Hepatic stellate cell (primary cell): ENCODE data around the gene MRPL23.

Experiments used
- DNase-seq: peaks from one replicate; pipeline ENCODE4 v3.0.0; 2011; ENCODE audit warnings: low spot score

MRPL23 gene

DNA sequence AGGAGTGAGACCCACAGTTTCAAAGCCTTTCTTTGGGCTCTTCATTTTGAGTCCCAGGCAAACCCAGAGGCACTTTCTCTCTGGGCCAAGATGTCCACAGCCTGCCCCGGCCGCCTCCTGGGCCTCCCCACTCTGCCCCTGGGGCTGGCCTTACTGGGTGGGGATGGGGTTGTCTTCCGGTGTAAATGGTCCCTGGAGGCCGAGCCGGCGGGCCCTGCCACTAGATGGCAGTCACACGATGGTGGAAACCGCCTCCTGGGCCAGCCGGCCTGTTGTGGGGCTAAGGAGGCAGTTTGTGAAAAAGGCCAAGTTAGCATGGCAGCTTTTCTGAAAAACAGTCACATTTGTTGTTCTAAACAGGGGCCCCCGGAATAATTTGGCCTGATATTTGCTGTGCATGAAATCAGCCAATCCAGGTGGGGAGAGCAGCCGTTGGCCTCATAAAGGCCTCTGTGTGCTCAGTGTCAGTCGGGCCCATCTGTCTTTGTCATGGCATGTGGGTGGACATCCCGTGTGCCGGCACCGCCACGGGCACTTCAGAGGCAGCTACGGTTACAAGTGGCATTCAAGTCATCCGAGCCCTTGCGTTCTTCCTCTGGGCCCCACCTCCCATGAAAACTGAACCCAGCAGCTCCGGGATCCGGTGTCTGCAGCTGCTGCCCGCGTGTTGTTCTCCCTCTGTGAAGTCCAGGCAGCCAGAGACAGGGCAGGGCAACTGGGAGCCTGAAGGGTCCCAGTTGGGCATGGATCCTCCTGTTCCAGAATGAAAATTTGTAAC, 6.5 kb downstream of the MRPL23 start:
- no peak for DNase-seq

DNA sequence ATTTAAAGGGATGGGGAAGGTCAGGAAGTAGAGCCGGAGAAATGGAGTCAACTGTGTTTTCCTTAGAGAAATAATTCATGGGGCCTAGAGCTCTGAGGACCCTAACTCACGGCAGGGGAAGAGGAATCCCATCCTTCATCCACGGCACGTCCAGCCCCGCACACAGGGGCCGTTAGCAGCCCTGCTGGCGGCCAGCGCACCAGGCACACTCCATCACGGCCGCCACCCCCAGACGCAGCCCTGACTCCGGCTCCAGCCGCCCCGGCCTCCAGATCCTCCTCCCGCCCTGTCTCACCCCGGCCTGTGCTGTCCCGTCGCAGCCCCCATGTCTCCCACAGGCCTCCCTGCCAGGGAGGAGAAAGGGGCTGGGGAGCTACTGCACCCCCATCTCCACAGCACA, 11.2 kb downstream of the MRPL23 start:
- DNase-seq, result no peak

DNA sequence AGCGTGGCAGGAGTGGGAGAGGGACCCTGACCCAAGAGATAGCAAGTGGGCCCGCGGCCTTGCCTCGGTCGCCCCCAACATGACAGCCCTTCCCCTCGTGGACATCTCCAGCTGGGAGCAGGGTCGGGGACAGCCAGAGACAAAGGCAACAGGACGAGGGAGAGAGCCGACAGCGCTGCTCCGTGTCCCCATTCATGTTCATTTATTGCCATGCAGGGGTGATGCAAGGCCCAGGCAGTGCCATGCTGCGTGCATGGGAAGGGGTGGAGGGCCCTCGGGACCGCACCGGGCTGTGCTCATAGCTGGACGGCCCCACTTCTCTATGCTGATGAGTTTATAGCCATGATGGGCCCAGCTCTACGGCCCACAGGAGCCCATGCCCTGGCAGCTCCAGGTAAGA, 12.7 kb downstream of the MRPL23 start:
- no peak for DNase-seq

DNA sequence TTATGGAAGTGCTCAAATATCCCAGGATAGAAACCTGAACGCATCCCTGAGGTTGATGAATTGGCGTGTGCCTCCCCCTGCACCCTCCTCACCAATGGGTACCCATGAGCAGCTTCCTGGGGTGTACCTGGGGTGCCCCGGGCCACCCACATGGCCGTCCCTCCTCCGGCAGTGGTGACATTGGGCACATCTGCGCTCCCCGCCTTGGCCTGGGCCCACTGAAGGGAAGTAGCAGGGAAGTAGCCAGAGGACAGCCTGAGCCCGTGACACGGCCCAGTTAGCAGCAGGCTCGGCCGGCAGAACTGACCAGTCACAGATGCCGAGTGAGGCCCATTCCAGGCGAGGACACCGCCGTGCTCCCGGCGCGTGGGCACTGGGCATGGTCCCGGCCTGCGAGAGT, 16.7 kb downstream of the MRPL23 start:
- no peak for DNase-seq

DNA sequence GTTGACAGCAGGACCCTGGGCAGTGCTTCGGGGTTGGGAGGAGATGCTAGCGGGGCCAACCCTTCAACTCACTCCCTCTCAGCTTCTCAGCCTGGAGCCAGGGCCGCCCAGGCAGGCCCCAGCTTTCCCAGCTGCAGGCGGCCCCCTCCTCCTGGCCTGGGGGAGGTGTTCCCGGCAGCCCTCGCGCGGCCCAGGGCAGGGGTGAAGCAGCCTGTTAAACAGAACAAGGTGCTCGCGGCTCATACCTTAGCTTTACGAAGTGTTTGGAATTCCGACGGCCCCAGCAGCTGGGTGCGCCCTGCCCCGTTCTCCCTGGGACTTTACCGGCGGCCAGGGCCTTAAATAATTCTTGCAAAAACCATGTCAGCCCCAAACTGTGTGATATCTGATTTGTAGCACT, 17.2 kb downstream of the MRPL23 start:
- DNase-seq, result no peak

DNA sequence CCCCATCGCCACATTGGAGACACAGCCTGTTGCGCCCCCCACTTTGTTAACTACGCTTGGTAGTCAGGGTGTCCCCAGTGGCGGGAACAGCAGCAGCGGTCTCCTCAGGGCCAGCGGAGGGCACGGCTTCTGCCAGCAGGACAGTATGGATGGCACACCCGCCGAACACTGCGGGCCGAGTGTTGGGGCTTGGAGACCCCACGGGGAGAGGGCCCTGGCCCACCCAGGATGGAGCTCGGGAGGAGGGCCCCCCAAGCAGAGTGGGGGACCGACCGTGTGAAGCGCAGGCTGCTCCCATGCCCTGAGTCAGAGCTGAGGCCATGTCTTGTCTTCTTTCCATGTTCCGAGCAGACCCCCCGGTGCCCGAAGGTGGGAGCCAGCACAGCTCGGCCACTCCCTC, 17.8 kb downstream of the MRPL23 start:
- DNase-seq, result no peak

DNA sequence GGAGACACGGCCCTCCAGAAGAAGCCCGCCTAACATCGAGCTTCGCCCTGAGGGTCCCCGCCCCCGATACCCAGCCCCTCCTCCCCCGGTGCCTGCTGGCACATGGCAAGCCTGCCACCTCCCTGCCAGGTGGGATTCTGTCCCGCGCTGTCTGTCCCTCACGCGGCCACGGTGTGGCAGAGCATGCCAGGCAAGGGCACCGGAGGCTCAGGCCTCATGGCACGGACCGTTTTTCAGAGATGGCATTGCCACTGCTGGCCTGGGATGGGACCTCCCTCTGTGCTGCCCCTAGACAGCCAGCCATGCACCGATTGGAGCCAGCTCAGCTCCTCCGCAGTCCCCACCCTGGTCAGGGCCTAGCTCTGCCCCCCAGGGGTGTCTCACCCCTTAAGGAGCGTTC, 19.4 kb downstream of the MRPL23 start:
- DNase-seq, result no peak

DNA sequence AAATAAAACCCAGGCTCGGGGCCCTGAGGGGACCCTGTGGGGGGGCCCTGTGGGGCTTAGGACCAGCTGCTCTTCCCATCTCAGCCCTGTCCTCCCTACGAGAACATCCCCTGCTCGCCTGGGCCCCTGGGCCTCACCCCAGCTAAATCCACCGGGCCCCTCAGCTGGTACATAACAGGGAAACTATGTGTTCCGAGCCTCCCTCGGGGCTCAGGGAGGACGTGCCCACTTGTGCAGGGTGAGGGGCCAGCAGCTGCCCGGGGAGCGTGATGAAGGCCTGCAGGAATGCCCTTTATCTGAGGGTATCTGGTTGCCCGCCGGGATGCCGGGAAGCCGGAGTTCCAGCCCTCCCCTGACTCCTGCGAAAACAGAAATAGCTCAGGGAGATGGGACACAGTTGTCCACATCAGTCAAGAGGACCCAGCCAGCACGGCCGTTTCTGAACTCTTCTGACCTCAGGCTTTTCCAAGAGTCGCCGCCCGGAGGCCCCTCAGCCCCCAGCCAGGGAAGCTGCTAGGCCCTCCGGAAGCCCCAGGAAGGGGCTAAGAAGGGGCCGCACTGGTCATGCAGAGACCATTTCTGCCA, 20.6 kb downstream of the MRPL23 start:
- no peak for DNase-seq

DNA sequence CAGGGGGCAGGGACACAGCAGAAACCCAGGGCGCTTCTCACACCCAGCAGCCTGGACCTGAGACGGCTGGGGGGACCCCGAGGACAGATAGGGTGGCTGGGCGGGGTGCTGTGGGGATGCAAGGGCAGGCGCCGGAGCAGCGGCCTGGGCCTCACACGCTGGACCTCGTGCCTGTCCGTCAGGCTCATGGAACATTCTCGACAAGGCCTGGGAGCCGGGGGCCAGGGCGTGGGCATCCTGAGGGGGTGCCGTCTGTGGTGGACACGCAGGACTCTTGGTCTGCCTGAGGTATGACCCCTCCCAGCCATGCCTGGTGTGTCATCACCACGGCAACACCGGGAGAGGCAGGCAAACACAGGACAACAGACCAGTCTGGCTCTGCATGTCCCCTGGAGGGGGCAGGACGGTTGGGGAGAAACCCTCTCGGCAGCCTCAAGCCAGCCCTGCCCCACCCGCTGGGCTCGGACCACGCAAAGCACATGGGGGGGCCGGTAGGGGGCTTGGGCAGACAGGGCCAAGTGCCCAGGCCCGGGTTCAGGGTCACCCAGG, 21.4 kb downstream of the MRPL23 start:
- DNase-seq, result no peak

DNA sequence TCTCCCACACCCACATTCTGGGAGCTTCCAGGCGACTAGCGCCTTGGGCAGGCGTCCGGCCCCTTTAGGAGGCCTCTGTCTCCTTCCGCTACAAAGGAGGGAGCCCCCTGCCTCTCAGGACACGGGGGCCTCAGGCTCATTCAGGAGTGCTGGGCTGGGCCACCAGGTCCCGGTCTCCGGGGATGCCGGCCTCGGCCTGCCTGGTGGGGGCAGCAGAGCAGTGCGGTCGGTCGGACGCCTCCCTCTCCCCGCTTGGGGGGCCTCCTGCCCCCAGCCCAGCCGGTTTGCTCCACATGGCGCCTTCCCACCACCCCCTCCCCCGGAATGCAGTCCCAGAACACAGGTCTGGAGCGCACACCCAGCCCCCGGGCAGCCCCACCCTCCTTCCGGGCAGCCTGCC, 21.9 kb downstream of the MRPL23 start:
- DNase-seq, result no peak

DNA sequence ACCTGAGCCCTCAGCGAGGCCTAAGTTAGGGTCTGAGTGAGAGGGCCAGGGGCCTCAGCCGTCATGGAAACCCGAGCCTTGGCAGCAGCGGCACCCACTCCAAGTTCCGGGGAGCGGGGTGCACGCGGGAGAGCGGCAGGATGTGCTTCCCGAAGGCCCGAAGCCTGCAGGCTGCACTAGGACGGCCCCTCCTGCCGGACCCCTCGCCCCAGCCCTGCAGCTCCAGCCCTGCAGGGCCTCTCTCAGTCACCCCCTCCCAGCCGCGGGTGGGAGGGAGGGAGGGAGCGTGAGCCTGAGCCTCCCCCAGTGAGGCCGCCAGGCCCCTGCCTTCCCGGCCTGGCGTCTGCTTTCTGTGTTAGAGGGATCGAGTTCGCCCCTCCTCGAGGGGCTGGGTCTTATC, 22.6 kb downstream of the MRPL23 start:
- no peak for DNase-seq

DNA sequence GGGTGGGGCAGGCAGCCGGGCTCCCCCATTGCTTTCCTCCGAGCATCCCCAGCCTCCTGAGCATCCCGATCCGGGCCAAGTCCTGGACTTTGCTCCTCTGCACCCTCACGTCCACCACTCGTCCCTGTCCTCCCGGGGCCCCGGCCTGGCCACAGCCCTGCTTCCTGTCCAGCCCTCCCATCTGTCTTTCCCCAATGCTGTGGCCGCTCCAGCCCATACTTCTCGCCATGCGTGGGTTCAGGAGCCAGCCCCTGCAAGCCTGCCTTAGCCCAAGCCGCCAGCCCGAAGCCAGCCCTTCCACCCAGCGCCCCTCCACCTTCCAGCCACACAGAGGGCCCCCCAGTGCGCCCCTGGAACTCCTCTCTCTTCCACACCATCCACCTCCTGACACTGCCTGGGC, 23.8 kb downstream of the MRPL23 start:
- no peak for DNase-seq

DNA sequence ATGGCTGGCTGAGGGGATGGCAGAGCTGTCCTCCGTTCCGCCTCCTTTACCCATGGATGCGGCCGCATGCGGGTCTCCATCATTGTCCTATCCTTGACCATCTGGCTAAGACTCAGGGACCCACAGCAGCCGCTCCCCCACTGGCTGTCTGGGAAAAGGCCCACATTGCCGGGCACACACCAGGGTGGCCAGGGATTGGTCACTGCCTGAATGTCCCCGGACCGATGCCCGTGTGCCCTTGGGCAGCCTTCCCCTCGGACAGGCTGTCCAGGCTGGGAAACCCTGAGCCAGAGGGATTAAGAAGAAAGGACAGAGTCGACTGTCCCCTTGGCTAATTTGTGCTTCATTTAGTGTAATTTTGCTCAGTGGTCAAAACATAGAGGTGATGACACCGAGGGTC, 28.1 kb downstream of the MRPL23 start:
- no peak for DNase-seq

DNA sequence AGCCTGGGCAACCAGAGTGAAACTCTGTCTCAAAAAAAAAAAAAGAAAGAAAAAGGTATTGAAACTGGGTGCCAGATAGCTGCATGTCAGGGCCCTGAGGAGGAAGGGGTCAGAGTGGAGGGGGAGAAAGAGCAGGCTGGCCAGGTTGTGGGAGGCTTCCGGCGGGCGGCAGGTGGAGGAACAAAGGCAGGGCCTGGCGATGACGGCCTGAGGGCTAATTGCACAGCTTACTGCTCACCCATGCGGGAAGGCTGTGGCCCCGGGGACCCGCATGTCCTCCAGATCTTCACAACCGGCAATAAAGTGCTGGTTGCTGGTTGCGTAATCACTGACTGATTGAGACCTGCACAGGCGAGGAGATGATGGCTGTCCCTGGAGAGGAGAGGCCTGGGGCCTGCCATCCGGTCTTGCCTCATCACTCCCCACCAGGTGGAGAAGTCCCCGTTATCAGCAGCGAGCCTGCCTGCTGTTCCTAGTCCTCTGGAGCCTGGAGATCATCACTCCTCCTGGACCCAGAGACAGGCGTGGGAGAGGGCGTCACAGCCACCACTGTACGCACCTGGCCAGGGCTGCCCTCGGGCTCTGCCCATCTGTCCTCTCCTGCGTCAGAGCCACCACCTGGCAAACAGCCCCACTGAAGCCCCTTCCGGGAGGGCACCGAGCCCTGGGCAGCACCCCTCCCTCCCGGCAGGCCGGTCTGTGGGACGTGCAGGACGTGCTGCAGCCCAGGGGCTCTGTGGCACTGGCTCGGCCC, 31.8 kb downstream of the MRPL23 start:
- DNase-seq, result no peak

DNA sequence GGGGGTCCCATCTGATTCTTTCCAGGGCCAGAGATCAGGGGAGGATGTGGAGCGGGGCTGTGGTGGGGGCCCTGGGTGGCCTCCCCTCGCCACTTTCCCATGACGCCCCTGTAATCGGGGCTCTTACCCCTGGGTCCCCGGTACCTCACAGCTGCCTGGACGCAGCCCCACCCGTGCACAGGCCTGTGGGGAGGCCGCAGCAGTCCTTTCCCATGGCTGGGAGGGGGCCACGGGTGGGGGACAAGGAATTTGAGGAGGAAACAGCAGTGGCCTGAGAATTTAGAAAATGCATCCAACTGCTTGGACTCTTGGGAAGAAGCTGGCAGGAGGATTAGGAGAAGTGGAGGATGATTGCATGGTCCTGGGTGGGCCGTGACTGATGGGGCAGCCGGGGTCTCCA, 32.5 kb downstream of the MRPL23 start:
- no peak for DNase-seq

DNA sequence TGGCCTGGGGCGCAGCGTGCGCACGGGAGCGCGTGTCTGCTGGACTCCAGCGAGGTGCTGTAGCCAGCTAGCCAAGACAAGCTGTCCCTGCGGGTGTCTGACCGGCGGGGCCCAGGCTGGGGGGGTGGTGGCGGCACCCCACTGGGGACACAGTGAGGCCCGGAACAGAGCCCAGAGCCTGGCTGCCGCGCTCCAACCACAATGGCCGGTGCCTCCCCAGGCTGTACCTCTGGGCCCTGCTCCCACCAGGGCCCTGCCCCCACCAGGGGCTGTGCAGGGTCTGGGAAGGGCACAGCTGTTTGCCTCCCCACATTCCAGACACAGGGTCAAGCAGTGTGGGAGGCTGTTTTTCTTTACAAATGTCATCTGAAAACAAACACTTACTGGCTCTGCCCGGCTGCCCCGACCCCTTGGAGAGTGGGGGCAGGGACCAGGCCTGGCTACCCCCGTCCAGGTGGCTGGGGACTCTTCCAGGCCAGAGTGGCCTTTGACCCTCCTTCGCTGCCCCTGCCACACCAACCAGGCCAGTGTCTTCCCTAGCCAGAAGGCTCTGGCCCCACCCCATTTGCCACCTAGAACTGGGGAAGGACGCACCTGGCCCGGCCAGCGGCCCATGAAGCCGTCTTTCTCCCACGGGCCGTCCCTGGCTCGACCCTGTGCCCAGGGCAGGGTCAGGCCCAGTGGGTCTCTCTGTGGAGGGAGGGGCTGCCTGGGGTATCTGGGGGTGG, 35.9 kb downstream of the MRPL23 start:
- DNase-seq, result no peak

DNA sequence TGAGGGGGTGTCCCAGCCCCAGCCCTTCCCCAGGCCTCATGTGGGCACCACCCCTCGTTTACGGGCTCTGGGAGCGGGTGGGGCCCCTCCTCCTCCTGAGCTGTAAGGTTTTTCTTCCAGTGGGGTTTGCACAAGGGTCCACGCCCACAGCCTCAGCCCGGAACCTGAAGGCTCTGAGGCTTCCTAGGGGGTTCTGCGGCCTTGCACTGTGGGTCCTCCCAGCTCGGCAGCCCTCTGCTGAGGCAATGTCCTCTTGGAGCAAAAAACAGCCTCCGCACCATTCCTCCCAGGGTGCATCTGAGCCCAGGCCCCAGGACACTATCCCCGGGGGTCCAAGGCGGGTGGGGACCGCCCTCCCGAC, 36.4 kb downstream of the MRPL23 start:
- DNase-seq, result no peak

DNA sequence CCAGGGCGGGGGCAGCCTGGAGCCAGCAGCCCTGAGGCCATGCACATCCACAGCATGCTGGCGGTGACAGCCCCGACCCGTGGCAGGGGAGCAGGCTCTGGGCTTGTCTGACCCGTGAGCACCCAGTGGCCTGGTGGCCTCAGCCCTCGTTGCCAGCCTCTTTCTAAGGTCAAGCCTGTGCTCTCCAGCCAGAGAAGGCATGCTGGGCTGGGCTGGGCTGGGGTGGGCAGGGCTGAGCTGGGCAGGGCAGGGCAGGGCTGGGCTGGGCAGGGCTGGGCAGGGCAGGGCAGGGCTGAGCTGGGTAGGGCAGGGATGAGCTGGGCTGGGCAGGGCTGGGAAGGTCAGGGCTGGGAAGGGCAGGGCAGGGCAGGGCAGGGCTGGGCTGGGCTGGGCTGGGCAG, 39.9 kb downstream of the MRPL23 start:
- DNase-seq, result no peak

DNA sequence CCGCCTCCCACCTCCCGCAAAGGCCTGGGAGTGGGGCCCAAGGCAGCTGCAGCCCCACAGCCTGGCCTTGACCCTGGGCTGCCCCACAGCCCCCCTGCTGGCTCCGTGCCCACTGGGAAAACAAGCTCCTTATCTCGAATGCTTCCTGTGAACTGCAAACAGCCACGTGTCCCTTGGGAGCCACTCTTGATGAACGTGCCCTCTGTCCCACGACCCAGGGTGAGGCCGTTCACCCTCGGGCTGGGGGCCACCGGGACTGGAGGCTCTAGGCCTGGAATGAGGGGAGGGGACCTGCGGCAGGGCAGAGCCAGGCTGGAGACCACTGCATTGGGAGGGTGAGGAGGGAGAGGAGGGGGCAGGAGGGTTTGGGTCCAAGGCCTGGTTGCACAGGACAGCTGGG, 41.0 kb downstream of the MRPL23 start:
- DNase-seq, result no peak

DNA sequence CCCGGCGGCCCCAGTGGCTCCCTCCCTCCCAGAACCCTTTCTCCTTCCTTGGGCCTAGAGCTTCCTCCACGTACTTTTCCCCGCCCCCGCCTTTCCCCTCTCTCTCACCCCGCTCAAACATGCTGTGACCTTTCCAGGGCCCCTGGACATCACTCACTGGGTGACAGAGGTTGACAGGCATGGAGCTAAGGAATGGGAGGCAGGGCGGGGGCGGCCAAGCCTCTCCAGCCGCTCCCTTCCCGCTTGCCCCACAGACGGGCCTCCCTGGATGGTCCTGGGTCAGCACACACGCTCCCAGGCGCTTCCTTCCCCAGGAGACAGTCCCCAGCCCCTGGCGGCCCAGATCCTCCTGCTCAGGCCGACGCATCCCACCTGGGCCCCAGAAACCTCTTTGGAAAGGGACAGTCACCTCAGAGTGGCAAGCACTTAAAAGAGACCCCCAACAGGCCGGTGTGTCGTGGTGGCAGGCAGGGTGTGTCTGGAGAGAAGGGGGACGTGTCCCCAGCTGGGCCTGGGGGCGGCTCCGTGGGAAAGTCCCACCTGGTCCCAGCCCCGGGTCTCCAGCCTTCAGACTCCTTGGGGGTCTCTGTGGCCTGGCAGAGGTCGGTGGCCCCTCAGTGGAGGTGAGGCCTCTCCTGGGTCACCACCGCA, 41.7 kb downstream of the MRPL23 start:
- no peak for DNase-seq

DNA sequence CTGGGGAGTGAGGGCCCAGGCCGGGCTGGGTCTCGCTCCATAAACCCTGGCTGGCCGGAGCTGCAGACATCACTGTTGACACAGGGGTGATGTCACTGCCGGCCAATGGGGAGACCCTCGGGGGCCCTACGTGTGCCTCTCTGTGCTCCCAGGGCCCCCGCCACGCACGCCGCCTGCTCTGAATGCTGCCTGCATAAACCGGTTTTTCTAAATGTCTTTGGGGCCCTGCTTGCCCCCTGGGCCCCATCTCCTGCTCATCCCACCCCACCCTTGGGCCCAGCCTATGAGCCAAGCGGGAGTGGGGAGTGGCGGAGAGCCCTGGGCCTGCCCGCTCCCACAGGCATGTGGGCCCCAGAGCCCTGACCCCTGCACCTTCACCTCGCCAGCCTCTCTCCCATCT, 42.8 kb downstream of the MRPL23 start:
- no peak for DNase-seq
